Bronchial epithelial cell (primary cell): ENCODE measurements around the gene MRPL47. TPM values are rescaled to one million over a fixed set of nuclear protein-coding genes. Genes with fewer than 3 reads are reported as not detected.

ENCODE experiments used
- DNase-seq: peaks from one replicate; pipeline ENCODE4 v3.0.0-alpha.2; 2010; ENCODE audit warnings: low read depth
- FAIRE-seq: peaks from 2 replicates; lab custom pipeline; 2011; peaks lifted over from hg19 to GRCh38; lab: Jason Lieb, UNC
- H3K27me3 ChIP-seq: 2 replicates; pipeline ENCODE4 v1.5.1; 2011; ENCODE audit warnings: low read length; ENCODE audit not compliant: control insufficient read depth, insufficient read depth
- H3K36me3 ChIP-seq: 2 replicates; pipeline ENCODE4 v1.5.1; 2011; ENCODE audit warnings: low read length; ENCODE audit not compliant: control insufficient read depth, insufficient read depth
- H3K4me3 ChIP-seq: 2 replicates; pipeline ENCODE4 v1.5.1; 2011; ENCODE audit warnings: mild to moderate bottlenecking, low read depth, low read length, control low read depth
- total RNA-seq: library from RNA; depleted of rRNA; stranded (reverse); fragments of >200 nt; gene quantifications from 2 replicates; pipeline ENCODE4 v1.2.1, GENCODE V29; 2014
- TF ChIP-seq, protein P1 (sequence below): IDR thresholded peaks from 2 replicates; pipeline ENCODE4 v1.5.1; 2011; ENCODE audit warnings: mild to moderate bottlenecking, moderate library complexity, low read length, control low read depth, inconsistent platforms; ENCODE audit not compliant: insufficient read depth, severe bottlenecking

Gene MRPL47
- total RNA-seq, 1 donor from 2014 or later, result 42.9 TPM

DNA sequence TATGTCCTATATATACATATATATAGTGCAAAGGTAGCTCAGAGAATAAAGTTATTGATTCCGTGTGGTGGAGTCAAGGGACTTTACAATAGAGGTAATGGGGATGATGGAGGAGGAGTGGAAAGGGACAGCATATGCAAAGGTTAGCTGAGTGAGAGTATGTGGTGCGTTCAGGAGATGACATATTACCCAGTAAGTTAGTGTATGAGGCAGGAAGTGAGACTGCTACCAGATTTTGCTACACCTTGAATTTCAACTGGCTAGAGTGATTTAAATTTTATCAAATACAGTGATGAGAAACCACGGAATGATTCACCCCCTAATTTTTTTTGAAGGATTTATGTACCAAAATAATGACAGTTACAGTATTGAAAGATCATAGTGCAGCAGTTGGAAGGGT, 38.9 kb downstream of the MRPL47 start:
- Histone ChIP-seq H3K27me3 (no peaks in the 10 kb centered on the region), H3K36me3 (no peaks in the 10 kb centered on the region), H3K4me3 (no peak overlapping the region)
- DNase-seq (no peak), FAIRE-seq (no peak)
- TF ChIP-seq, protein P1, sequence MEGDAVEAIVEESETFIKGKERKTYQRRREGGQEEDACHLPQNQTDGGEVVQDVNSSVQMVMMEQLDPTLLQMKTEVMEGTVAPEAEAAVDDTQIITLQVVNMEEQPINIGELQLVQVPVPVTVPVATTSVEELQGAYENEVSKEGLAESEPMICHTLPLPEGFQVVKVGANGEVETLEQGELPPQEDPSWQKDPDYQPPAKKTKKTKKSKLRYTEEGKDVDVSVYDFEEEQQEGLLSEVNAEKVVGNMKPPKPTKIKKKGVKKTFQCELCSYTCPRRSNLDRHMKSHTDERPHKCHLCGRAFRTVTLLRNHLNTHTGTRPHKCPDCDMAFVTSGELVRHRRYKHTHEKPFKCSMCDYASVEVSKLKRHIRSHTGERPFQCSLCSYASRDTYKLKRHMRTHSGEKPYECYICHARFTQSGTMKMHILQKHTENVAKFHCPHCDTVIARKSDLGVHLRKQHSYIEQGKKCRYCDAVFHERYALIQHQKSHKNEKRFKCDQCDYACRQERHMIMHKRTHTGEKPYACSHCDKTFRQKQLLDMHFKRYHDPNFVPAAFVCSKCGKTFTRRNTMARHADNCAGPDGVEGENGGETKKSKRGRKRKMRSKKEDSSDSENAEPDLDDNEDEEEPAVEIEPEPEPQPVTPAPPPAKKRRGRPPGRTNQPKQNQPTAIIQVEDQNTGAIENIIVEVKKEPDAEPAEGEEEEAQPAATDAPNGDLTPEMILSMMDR, result no peak

DNA sequence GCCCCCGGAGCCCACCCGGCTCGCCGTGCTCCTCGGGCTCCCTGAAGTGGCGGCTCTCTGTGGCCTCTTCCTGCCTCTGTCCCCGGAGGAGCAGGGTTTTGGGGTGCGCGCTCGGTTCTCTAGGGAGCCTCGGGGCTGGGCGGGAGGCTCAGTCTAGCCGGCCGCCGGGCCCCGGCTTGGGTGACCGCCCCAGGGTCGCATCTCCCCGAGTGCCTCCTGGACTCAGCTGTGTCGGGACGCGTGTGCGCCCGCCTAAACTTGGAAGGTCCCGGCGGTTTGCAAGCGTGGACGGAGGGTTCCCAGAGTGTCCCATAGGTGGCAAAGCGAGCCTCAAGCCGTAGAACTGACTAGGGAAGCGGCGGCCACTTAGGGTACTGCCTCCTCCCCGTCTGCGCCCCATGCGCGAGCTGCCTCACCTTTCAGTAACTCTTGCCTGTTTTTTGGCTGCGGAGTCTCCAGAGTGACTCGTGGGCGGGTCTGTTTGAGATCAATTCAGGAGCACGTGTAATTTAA, 41.1 kb downstream of the MRPL47 start:
- Histone ChIP-seq H3K27me3 (no peaks in the 10 kb centered on the region), H3K4me3 (peak overlapping the region; percentile 86), H3K36me3 (no peaks in the 10 kb centered on the region)
- FAIRE-seq (no peak), DNase-seq (peak; percentile 70)
- TF ChIP-seq, protein P1, result peak; percentile 67

DNA sequence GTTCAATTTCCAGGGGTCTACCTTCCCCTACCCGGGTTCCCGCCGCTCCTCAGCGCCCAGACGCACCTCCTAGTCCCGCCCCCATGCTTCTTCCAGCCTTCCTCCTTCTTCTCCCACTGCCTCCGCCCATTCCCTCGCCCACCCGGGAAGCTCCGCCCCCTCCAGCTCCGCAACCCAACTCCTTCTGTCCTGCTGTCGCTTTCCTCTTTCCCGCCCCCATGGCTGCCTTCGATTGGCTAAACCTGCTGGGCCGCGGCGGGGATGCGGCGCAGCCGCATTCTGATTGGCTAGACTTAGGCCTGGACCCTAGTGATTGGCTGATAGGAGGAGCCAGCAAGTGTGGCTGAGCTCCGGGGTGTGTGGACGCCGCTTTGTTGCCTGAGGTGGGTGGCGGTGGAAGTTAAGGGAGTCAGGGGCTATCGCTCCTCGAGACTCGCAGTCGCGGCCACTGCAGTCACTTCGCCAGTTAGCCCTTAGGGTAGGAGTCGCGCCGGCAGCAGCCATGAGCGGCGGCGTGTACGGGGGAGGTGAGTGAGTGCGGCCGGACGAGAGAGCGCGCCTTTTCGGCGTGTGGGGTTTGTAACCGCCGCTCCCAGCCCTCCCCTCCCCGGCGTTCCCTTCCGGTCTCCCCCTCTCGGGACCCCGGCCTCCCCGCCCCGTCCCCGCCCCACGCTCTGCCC, 41.7 kb downstream of the MRPL47 start, which contains the start of gene ACTL6A:
Gene ACTL6A (plus strand): TSS at position 336 of the 680 bp plus-strand sequence. CDS start 167 bp downstream, at position 503.
- H3K36me3 ChIP-seq, result no peaks in the 10 kb centered on the region
- TF ChIP-seq, protein P1, result no peak
- FAIRE-seq, result no peak

DNA sequence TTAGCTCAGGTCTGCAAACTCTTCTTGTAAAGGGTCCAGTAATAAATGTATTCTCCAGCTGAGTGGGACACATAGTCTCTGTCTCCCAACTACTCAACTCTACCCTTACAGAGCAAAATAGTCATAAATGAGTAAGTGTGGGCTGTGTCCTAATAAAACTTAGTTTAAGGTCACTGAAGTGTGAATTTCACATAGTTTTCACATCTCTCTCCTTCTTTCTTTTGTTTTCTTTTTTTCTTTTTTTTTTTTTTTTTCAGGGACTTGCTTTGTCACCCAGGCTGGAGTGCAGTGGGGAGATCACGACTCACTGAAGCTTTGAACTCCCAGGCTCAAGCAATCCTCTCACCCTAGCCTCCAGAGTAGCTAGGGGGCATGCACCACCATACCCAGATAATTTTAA, 43.6 kb downstream of the MRPL47 start:
- TF ChIP-seq, protein P1, result no peak
- Histone ChIP-seq H3K27me3 (no peaks in the 10 kb centered on the region), H3K36me3 (no peaks in the 10 kb centered on the region), H3K4me3 (no peak overlapping the region)
- no peak for FAIRE-seq
- no peak for DNase-seq

More for the DNA sequence above, 41.7 kb downstream of the MRPL47 start, which contains the start of gene ACTL6A:
- peak; percentile 98 for DNase-seq
- H3K27me3 ChIP-seq, result no peaks in the 10 kb centered on the region
- H3K4me3 ChIP-seq, result peak within 1 kb of the TSS; percentile 86

DNA sequence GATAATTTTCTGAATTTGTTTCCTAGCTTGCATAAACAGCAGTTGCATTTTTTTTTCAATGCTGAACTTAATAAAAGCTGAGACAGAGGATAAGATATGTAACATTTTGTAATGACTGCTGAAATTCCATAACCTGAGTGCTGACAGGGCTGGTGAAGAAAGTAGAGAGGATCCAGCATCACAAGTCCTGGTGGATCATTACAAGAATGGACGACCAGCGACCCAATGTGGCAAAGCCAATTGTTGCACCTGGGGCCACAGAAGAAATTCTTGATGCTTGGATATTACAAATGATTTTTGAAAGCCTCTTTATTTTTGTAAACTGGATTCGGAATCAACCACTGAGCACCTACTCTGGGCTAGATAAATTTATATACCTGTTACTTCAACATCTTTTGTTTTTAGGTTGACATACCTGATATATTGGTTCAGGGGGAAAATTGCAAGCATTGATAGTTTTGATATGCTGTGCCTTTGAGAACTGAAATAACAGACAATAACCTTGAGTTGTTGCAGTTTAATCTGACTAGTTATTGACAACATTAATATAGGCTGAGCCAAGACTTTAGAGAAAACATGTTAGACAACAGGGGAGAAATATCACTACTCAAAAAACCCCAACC, 45.6 kb downstream of the MRPL47 start:
- H3K4me3 ChIP-seq, result no peak overlapping the region
- H3K27me3 ChIP-seq, result no peaks in the 10 kb centered on the region
- TF ChIP-seq, protein P1, result peak; percentile 77
- DNase-seq (peak; percentile 57), FAIRE-seq (no peak)
- no peaks in the 10 kb centered on the region for H3K36me3 ChIP-seq
